GM18868 (cell line): ENCODE results near the gene IGFBP6.

Experiments
- ATAC-seq: cut with Tn5 transposase; IDR thresholded peaks from one replicate; pipeline ENCODE4 v1.9.1; 2021; ENCODE audit warnings: mild to moderate bottlenecking, moderate library complexity; ENCODE audit not compliant: unreplicated experiment

The IGFBP6 gene

DNA sequence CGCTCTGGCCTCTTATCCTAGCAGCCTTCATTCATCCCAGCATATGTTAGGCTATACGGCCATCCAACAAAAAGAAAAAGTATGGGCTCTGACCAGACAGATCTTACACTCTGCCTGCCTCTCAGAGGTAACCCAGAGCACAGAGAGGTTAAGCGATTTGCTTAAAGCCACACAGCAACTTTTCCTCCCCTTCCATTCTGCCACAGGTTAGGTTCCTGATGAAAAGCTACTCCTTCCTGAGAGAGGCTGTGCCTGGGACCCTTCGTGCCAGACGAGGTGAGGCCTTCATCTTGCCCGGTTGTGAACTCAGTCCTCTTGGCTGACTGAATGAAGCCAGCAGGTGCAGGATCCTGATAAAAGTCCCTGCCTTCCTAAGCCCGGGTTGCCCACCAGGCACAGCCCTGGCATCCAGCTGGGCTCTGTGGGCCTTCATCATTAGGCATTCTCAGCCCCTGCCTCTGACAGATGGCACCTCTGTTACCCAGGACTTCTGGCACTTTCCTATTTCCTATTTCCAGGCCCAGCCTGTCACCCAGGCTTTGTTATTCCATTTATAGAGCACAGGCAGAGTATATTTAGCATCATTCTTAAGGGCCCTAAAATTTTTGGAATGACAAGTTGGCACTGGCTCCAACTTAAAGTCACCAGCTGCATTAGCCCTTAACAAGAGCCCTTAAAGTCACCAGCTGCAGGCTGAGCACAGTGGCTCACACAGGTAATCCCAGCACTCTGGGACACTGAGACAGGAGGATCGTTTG is 18.6 kb downstream of the IGFBP6 start:
- no peak for ATAC-seq

DNA sequence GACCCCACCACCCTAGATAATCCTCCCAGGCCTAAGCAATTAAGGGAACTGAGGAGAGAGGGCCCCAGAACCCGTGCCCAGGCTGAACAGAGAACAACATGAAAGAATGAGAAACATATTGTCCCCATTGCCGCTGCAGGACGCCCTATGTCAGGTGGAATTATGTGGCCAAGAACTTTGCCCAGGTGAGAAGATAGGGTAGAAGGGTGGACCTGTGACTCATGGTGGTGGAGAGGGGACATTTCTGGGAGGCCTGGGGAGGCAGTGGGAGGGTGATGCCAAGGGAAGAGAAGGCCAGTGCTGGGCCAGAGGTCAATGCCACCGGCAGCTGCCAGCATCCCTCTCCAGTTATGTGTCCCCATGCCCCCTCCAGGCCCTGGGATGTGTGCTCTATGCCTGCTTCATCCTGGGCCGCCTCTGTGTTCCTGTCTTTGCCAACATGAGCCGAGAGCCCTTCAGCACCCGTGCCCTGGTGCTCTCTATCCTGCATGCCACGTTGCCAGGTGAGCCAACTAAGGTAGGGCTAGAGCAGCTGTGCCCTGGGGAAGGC is 21.4 kb downstream of the IGFBP6 start:
- no peak for ATAC-seq

DNA sequence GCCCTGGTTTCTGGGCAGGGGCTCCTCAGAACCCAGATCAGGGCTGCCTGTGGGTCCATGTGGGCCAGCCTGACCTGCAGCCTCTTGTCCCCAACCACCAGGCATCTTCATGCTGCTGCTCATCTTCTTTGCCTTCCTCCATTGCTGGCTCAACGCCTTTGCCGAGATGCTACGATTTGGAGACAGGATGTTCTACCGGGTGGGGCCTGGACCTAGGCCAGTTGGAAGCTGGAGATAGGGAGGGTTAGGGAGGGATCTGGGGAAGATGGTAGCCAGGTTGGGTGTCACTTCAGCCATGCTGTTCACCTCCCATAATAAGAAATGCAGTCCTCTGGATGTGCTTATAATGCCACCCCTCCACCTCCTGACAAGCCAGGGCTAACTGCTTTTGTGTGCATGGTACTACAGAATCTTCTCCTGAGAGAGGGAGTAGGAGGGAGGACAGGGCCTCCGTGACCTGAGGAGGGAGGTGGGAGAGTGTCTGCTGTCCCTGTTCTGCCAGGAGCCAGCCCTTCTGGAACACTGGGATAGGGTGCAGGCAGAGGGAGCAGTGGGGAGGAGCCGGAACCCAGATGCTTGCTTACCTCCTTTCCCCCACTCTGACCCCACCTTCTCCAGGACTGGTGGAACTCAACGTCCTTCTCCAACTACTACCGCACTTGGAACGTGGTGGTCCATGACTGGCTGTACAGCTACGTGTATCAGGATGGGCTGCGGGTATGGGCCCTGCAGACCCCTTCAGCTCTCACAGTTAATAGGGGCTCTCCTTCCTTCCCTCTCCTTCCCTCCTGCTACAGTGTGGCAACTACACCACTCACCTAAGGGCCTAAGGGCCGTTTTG is 23.4 kb downstream of the IGFBP6 start:
- ATAC-seq, result no peak

DNA sequence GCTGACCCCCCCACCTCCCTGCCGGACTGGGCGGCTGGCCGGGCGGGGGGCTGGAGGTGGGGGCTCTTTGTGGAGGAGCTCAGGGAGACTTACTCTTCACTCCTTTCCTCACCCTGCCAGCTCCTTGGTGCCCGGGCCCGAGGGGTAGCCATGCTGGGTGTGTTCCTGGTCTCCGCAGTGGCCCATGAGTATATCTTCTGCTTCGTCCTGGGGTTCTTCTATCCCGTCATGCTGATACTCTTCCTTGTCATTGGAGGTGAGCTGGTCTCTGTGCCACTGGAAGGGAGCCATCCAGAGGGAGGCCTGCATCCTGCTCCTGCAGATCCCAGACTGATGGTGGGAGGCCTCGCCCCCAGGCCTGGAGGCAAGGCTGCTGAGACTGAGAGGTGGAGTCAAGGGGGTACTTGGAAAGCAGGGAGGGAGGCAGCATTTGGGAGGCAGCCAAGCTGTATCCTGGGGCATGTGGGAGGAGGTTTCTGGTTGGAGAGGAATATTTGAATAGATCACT is 25.5 kb downstream of the IGFBP6 start:
- no peak for ATAC-seq

DNA sequence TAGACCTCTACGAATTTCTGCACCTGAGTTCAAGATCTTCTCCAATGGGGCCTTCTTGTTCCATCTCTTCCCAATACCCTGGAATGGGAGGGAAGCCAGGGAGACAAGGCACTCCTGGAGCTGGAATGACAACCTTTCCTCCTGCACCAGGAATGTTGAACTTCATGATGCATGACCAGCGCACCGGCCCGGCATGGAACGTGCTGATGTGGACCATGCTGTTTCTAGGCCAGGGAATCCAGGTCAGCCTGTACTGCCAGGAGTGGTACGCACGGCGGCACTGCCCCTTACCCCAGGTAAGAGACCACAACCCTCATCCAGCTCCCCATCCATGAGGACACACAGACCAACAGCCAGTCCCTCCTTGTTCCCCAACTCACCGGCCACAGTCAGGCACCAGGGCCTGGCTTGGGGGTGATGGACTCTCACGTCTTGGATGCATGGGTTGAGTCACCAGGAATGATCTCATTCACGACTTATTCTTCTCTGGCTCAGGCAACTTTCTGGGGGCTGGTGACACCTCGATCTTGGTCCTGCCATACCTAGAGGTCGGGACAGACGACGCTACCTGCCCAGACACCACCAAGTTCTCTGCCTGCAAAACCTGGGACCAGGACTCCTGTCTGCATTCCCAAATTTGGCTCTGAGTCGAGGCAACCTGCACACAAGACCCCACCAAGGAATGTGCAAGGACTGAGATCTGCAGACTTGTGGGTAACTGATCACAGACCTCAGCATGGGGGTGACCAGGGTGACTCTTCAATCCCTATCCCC is 26.3 kb downstream of the IGFBP6 start:
- ATAC-seq, result no peak

DNA sequence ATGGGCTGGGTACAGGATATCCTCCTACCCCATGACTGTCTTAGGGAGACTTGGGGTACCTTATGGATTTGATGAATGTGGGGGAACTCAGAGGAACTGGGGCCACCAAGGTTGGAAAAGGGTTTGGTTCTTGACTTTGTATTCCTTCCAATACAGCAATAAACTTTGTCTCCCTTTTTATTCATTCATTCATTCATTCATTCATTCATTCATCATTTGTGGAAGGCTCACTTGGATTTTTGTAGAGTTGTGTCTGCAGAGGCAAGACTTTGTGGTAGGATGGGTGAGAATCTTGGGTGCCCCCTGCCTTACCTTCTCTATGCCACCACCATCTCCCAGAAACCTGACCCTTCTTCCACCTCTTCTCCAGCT is 26.9 kb downstream of the IGFBP6 start:
- no peak for ATAC-seq

DNA sequence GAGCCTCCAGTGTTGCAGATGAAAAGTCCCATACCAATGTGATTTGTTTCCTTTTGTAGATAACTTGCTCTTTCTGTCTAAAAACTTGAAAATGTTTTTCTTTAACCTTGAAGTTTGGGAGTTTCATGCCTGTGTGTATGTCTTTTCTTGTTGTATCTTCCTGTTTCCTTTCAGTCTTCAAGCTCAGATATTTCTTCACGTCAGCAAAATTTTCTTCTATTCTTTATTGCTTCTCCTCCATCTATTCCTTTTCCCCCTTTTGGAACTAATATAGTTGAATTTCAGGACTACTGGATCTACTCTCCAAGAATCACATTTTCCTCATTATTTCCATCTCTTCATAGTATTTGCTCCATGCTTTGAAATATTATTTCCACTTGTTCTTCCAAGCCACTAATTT is 29.7 kb downstream of the IGFBP6 start:
- ATAC-seq, result no peak

DNA sequence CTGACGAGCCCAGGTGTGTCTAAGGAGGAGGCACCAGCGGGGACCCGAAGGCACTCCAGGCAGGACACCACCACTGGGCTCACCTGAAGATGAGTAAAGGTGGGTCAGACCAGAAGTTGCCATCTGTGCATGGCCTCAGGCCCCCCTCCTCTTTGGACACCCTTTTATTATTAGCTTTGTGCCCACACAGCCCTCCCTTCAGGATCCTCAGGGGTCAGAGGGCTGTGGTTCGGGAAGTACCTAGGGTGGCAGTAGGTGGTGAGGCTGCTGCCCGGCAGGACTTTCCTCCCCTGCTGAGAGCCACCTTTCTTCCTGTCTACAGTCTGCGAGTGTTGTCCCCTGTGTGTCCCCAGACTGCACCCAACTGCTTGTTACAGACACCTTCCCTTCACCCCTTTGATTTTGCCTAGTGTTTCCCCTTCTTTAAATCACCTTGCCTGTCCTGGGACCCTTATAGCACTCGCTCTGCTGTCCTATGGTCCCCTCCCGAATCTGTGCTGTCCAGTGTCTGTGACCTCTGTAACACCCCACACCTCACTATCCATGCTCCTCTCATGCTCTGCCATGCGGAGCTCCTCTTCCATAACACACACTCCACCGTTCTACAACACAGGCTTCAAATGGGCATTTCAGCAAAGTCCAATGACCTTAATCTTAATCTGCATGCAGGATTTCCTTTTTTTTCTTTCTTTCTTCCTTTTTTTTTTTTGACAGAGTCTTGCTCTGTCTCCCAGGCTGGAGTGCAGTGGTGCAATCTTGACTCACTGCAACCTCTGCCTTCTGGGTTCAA is 31.5 kb downstream of the IGFBP6 start:
- no peak for ATAC-seq

DNA sequence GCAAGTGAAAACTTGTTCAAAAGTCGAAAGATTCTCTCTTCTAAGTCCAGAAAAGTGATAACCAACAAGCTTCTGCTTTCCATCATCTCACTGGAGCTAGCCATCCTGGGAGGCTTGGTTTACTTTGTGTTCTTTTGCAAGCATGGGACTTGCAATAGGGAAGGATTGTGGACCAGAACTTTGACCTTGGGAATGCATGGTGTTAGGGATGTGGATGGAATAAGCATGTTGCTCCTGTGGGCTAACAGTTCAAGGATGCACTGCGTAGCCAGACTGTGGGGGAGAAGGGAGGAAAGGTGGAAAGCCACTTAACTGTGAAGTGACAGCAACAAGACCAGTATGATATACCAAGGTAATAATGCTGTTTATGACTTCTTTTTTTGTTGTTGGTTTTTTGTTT is 34.4 kb downstream of the IGFBP6 start:
- no peak for ATAC-seq

DNA sequence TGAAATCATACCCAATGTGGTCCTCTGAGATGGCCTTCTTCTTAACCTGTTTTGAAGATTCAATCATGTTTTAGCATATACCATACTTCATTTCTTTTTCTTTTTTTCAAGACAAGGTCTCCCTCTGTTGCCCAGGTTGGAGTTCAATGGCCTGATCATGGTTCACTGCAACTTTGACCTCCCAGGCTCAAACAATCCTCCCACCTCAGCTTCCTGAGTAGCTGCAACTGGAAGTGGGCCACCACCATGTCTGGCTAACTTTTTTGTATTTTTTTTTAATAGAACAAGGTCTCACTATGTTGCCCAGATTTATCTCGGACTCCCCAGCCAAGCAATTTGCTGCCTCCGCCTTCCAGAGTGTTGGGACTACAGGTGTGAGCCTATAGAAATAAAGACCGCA is 36.3 kb downstream of the IGFBP6 start:
- ATAC-seq, result no peak

DNA sequence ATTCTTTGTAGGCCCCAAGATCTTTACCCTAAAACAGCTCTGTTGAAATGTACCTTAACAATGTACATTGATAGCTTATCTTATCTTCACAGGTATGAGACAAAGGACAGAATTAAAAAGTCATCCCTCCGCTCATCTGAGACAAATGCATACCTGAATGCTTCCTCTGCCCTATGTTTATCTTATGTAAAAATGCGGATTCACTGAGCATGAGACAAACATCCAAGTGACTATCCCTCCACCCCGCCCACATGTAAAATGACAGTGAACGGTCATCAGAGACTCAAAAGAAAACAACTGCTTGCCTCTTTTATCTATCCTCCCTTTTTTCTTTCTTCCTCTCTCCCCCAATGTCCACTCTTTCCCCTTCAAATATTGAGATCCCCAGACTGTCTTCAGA is 45.9 kb downstream of the IGFBP6 start:
- ATAC-seq, result no peak

DNA sequence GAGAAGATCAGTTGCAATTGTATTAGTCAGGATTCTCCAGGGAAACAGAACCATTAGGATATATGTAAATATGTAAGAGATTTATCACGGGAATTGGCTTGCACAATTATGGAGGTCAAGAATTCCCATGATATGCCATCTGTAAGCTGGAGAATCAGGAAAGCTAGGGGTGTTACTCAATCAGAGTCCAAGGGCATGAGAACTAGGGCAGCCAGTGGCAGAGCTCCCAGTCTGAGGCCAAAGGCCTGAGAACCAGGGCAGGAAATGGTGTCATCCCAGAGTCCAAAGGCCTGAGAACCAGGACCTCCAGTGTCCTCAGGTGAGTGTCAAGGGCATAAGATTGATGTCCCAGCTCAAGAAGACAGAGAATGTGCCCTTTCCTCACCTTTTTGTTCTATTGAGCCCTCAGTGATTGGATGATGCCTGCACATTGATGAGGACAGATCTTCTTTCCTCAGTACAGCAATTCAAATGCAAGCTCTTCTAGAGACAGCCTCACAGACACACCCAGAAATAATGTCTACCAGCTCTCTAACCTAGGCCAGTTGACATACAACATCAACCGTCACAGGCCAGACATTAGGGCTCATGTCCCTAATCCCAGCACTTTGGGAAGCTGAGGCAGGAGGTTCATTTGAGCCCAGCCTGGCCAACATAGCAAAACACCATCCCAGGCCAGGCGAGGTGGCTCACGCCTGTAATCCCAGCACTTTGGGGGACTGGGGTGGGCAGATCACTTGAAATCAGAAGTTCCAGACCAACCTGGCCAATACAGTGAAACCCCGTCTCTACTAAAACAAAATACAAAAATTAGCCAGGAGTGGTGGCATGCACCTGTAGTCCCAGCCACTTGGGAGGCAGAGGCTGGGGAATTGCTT is 48.2 kb downstream of the IGFBP6 start:
- no peak for ATAC-seq

DNA sequence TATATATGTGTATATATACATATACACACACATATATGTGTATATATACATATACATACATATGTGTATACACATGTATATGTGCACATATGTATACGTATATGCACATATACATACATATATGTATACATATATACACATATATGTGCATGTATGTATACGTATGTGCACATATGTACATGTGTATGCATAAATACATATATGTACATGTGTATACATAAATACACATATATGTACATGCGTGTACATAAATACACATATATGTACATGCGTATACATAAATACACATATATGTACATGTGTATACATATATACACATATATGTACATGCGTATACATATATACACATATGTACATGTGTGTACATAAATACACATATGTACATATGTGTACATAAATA is 49.7 kb downstream of the IGFBP6 start:
- no peak for ATAC-seq

DNA sequence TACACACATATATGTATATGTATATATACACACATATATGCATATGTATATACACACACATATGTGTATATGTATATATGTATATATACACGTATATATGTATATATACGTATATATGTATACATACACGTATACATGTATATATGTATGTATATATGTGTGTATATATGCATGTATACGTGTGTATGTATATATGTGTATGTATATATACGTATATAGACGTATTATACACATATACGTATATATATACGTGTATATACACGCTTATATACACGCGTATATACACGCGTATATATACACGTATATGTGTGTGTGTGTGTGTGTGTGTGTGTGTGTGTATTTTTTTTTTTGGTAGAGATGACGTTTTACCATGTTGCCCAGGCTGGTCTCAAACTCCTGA is 50.2 kb downstream of the IGFBP6 start:
- no peak for ATAC-seq

DNA sequence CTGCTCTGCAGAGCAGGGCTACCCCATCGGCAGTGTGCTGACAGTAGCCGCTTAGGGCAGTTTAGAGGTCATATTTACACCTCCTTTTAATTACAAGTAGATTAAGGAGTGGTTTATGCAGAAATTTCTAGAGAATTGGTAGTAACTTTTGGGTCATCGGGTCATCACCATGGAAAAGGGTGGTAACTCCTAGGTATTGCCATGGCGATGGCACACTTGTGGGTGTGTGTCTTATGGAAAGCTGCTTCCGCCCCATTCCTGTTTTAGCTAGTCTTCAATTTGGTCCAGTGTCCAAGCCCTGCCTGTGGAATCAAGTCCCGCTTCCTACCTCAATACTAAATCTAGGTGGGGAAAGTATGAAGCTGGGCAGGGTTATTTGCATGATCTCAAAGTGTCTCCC is 53.6 kb downstream of the IGFBP6 start:
- no peak for ATAC-seq
